Transverse colon (tissue), 4 donors: ENCODE data around the gene OR12D2. TPM values are rescaled to one million over a fixed set of nuclear protein-coding genes. Genes with fewer than 3 reads are reported as not detected.

Source experiments
- DNase-seq: peaks from one replicate; pipeline ENCODE4 v3.0.0-alpha.2; 2019
- H3K27ac ChIP-seq, 4 donors: fragments of 200-600 bp; sonication (generic); 2 replicates each; pipeline ENCODE4 v1.5.1; 2016 to 2018; ENCODE audit warnings: inconsistent platforms in 4 of 4
- H3K27me3 ChIP-seq: fragments of 200-600 bp; sonication (generic); 2 replicates; pipeline ENCODE4 v1.5.1; 2017; ENCODE audit warnings: inconsistent platforms
- H3K36me3 ChIP-seq, 4 donors: fragments of 200-600 bp; sonication (generic); 2 replicates each; pipeline ENCODE4 v1.5.1; 2017 to 2019; ENCODE audit warnings: inconsistent platforms in 4 of 4
- H3K4me1 ChIP-seq, 4 donors: fragments of 200-600 bp; sonication (generic); 2 replicates each; pipeline ENCODE4 v1.5.1; 2017 to 2020; ENCODE audit warnings: inconsistent platforms in 4 of 4
- H3K4me3 ChIP-seq, 4 donors: fragments of 200-600 bp; sonication (generic); 1 replicate in 1 of 4; 2 replicates in 3 of 4; pipeline versions ENCODE4 v1.5.1 to v1.6.1; 2017 to 2019; ENCODE audit warnings: inconsistent platforms in 4 of 4
- H3K9me3 ChIP-seq, 2 donors: fragments of 200-600 bp; sonication (generic); 2 replicates each; pipeline ENCODE4 v1.5.1; 2017 to 2019; ENCODE audit warnings: inconsistent platforms in 2 of 2
- CTCF ChIP-seq, 5 experiments: fragments of 200-600 bp in 3 of 5; fragments of 450-650 bp in 2 of 5; sonication (generic) in 3 of 5; IDR thresholded peaks; 1 replicate in 2 of 5; 2 replicates in 3 of 5; pipeline ENCODE4 v1.5.1; 2016 to 2017; ENCODE audit warnings: antibody characterized with exemption in 5 of 5, inconsistent platforms in 3 of 5, mild to moderate bottlenecking in 2 of 5, moderate library complexity in 1 of 5
- EP300 ChIP-seq: sonication (generic); formaldehyde crosslinking; IDR thresholded peaks from one replicate; pipeline ENCODE4 v1.6.1; 2017; ENCODE audit warnings: antibody characterized with exemption, low read depth
- POLR2A ChIP-seq: fragments of 450-650 bp; IDR thresholded peaks from one replicate; pipeline ENCODE4 v1.6.1; 2016; ENCODE audit warnings: antibody characterized with exemption, mild to moderate bottlenecking, moderate library complexity
- POLR2AphosphoS5 ChIP-seq, 3 donors: sonication (generic); formaldehyde crosslinking; IDR thresholded peaks; one replicate each; pipeline ENCODE4 v1.6.1; 2016; ENCODE audit warnings: antibody characterized with exemption in 3 of 3
- WGBS, 2 donors: methylation state at CpG; one replicate each; pipeline ENCODE4 v1.1.5; 2018; ENCODE audit warnings: low coverage in 1 of 2; 5-methylcytosine and 5-hydroxymethylcytosine counted together
- in situ Hi-C, 4 donors: fragments of 200-750 bp; cut with MboI; loops; one replicate each; pipeline versions ENCODE4 v1.15.0 to v1.15.1; 2017; ENCODE audit warnings: low sequenced_read_pairs in 3 of 4, low pct_ligation_motif_present in 1 of 4, low pct_unique_long_range_greater_than_20kb in 1 of 4
- intact Hi-C: fragments of 100-400 bp; cut with DNase I; formaldehyde crosslinking; loops from one replicate; pipeline ENCODE4 v1.15.1; 2023; ENCODE audit warnings: low total_unique reads
- total RNA-seq, 4 donors: library from RNA; depleted of rRNA; stranded (reverse); fragments of >200 nt; gene quantifications; one replicate each; pipeline ENCODE4 v1.1.0, GENCODE V29; 2016

OR12D2 gene
- total RNA-seq, 4 donors from 2014 or later: not detected

- no peak for DNase-seq
- H3K4me1 ChIP-seq: no peaks in the 10 kb centered on the region
- no peak within 1 kb of the TSS for H3K4me3 ChIP-seq
- H3K27me3 ChIP-seq: no peaks in the 10 kb centered on the region
- TF ChIP-seq POLR2A (no peak), EP300 (no peak), CTCF (IDR thresholded peaks at IDR 0.05) (no peak), POLR2AphosphoS5 (IDR thresholded peaks at IDR 0.05) (no peak)
- no peaks in the 10 kb centered on the region for H3K36me3 ChIP-seq
- H3K27ac ChIP-seq: no peak within 1 kb of the TSS
- H3K9me3 ChIP-seq: no peaks in the 10 kb centered on the region
- WGBS, 2 donors: 81 to 91% methylated on average over 1 of the region's 1 CpG
- in situ Hi-C loops: no loop called here
- intact Hi-C loops: no loop called here
Measured at GRCh38 chr6:29375191-29375590, 20.2 kb upstream of the OR12D2 start, which contains the start of gene OR12D3. Gene OR12D3 (minus strand): TSS chr6:29375291. CDS start chr6:29375287, 4 bp downstream.

- Histone ChIP-seq H3K4me3 (no peak overlapping the region), H3K27ac (no peak overlapping the region), H3K9me3 (no peaks in the 10 kb centered on the region), H3K36me3 (no peaks in the 10 kb centered on the region), H3K27me3 (no peaks in the 10 kb centered on the region), H3K4me1 (no peaks in the 10 kb centered on the region)
- in situ Hi-C loops: no loop called here
- DNase-seq: no peak
- TF ChIP-seq POLR2A: no peak
- no peak for TF ChIP-seq POLR2AphosphoS5 (IDR thresholded peaks at IDR 0.05)
- no peak for TF ChIP-seq EP300
- TF ChIP-seq CTCF (IDR thresholded peaks at IDR 0.05): no peak
- intact Hi-C loops: no loop called here
Measured at GRCh38 chr6:29376003-29376402, 19.4 kb upstream of the OR12D2 start.

GRCh38 chr6:29388533-29388932 lies 6.9 kb upstream of the OR12D2 start:
- intact Hi-C loops (no loop called here), in situ Hi-C loops (no loop called here)
- H3K9me3 ChIP-seq: no peaks in the 10 kb centered on the region
- DNase-seq: no peak
- H3K4me1 ChIP-seq: no peaks in the 10 kb centered on the region
- 43 to 55% methylated on average over 4 of the region's 4 CpGs for WGBS, 2 donors
- no peaks in the 10 kb centered on the region for H3K36me3 ChIP-seq
- H3K27me3 ChIP-seq: no peaks in the 10 kb centered on the region
- H3K27ac ChIP-seq: no peak overlapping the region
- no peak overlapping the region for H3K4me3 ChIP-seq
- no peak for TF ChIP-seq POLR2A

- no peak for DNase-seq
- Histone ChIP-seq H3K27ac (no peak overlapping the region), H3K4me3 (no peak overlapping the region), H3K4me1 (no peaks in the 10 kb centered on the region), H3K36me3 (no peaks in the 10 kb centered on the region), H3K9me3 (no peaks in the 10 kb centered on the region), H3K27me3 (no peaks in the 10 kb centered on the region)
- no peak for TF ChIP-seq CTCF (IDR thresholded peaks at IDR 0.05)
- no peak for TF ChIP-seq EP300
- TF ChIP-seq POLR2A: no peak
- no peak for TF ChIP-seq POLR2AphosphoS5 (IDR thresholded peaks at IDR 0.05)
- WGBS, 2 donors: 61 to 64% methylated on average over 2 of the region's 2 CpGs
- intact Hi-C loops: no loop called here
- in situ Hi-C loops: no loop called here
Measured at GRCh38 chr6:29399525-29399924, 4.1 kb downstream of the OR12D2 start.

- no peak overlapping the region for H3K4me3 ChIP-seq
- TF ChIP-seq CTCF (IDR thresholded peaks at IDR 0.05) (no peak), EP300 (no peak), POLR2AphosphoS5 (IDR thresholded peaks at IDR 0.05) (no peak)
- H3K4me1 ChIP-seq: no peaks in the 10 kb centered on the region
- intact Hi-C loops: no loop called here
- no peak for DNase-seq
- no peaks in the 10 kb centered on the region for H3K27me3 ChIP-seq
- in situ Hi-C loops: no loop called here
- H3K9me3 ChIP-seq: no peaks in the 10 kb centered on the region
- 25 to 93% methylated on average over 1 of the region's 1 CpG for WGBS, 2 donors
- no peaks in the 10 kb centered on the region for H3K36me3 ChIP-seq
- H3K27ac ChIP-seq: no peak overlapping the region
Measured at GRCh38 chr6:29403801-29404200, 8.4 kb downstream of the OR12D2 start.
